Activated naive CD4-positive, alpha-beta T cell treated with Interleukin-2 at 50 U/mL for 16 hours (primary cell): ENCODE results near the gene SCYL3.
"Not testable (repeated sequence)": the region's sequence is repeated elsewhere in the genome, so short reads cannot be mapped to it uniquely, and the experiment has no call there.

Source experiments
- DNase-seq: peaks from one replicate; pipeline ENCODE4 v3.0.0-alpha.2; 2020

The SCYL3 gene

GRCh38 chr1:169899519-169900217 is 6.0 kb upstream of the SCYL3 start:
- no peak for DNase-seq

- no peak for DNase-seq
Observed at GRCh38 chr1:169896013-169896412, 2.3 kb upstream of the SCYL3 start.

GRCh38 chr1:169894424-169895145 is 889 bp upstream of the SCYL3 start:
- no peak for DNase-seq

GRCh38 chr1:169892927-169893644 is 610 bp downstream of the SCYL3 start:
- DNase-seq: no peak

GRCh38 chr1:169892176-169892926 is 1.3 kb downstream of the SCYL3 start:
- DNase-seq: no peak

GRCh38 chr1:169891539-169891885 is 2.2 kb downstream of the SCYL3 start:
- DNase-seq: no peak

- DNase-seq: peak; percentile 38
Observed at GRCh38 chr1:169890761-169891538, 2.7 kb downstream of the SCYL3 start.

GRCh38 chr1:169889871-169890270 is 3.8 kb downstream of the SCYL3 start:
- no peak for DNase-seq

- no peak for DNase-seq
Observed at GRCh38 chr1:169886931-169887330, 6.8 kb downstream of the SCYL3 start.

GRCh38 chr1:169886422-169886821 is 7.3 kb downstream of the SCYL3 start:
- no peak for DNase-seq

- no peak for DNase-seq
Observed at GRCh38 chr1:169885207-169885606, 8.5 kb downstream of the SCYL3 start.

GRCh38 chr1:169884634-169885033 is 9.1 kb downstream of the SCYL3 start:
- no peak for DNase-seq

GRCh38 chr1:169882039-169882511 is 11.6 kb downstream of the SCYL3 start:
- no peak for DNase-seq

- no peak for DNase-seq
Observed at GRCh38 chr1:169879034-169879840, 14.5 kb downstream of the SCYL3 start.

GRCh38 chr1:169878498-169878897 is 15.2 kb downstream of the SCYL3 start:
- no peak for DNase-seq

GRCh38 chr1:169877800-169878491 is 15.8 kb downstream of the SCYL3 start:
- no peak for DNase-seq

- DNase-seq: no peak
Observed at GRCh38 chr1:169874229-169874628, 19.5 kb downstream of the SCYL3 start.

- DNase-seq: no peak
Observed at GRCh38 chr1:169873582-169874199, 20.0 kb downstream of the SCYL3 start.

GRCh38 chr1:169872906-169873305 is 20.8 kb downstream of the SCYL3 start:
- DNase-seq: no peak

GRCh38 chr1:169871988-169872387 is 21.7 kb downstream of the SCYL3 start:
- not testable (repeated sequence) for DNase-seq
